Esophagus squamous epithelium (tissue), 5 donors: ENCODE data around the gene CCNY. TPM values are rescaled to one million over a fixed set of nuclear protein-coding genes. Genes with fewer than 3 reads are reported as not detected.

Experiments used
- DNase-seq: peaks from one replicate; lab custom pipeline; 2025; lab: John Stamatoyannopoulos, UW
- H3K27ac ChIP-seq, 4 donors: fragments of 200-600 bp; sonication (generic); one replicate each; pipeline ENCODE4 v1.5.1; 2016 to 2019; ENCODE audit warnings: mild to moderate bottlenecking in 1 of 4
- H3K27me3 ChIP-seq, 4 donors: fragments of 200-600 bp; sonication (generic); 1 replicate in 3 of 4; 2 replicates in 1 of 4; pipeline versions ENCODE4 v1.5.1 to v1.6.0; 2017 to 2021; ENCODE audit warnings: antibody characterized with exemption in 1 of 4
- H3K36me3 ChIP-seq, 3 donors: fragments of 200-600 bp; sonication (generic); one replicate each; pipeline ENCODE4 v1.5.1; 2016 to 2019
- H3K4me1 ChIP-seq, 3 donors: fragments of 200-600 bp; sonication (generic); one replicate each; pipeline ENCODE4 v1.5.1; 2017 to 2019
- H3K4me3 ChIP-seq, 4 donors: fragments of 200-600 bp; sonication (generic); 1 replicate in 3 of 4; 2 replicates in 1 of 4; pipeline ENCODE4 v1.5.1; 2016 to 2019; ENCODE audit warnings: mild to moderate bottlenecking in 2 of 4, moderate library complexity in 1 of 4
- H3K9me3 ChIP-seq, 3 donors: fragments of 200-600 bp; sonication (generic); one replicate each; pipeline ENCODE4 v1.5.1; 2016 to 2019
- POLR2A ChIP-seq, 4 donors: fragments of 450-650 bp; IDR thresholded peaks; one replicate each; pipeline ENCODE4 v1.6.1; 2017; ENCODE audit warnings: antibody characterized with exemption in 4 of 4, mild to moderate bottlenecking in 4 of 4, moderate library complexity in 3 of 4
- WGBS, 2 donors: methylation state at CpG; one replicate each; pipeline ENCODE4 v1.1.5; 2018; 5-methylcytosine and 5-hydroxymethylcytosine counted together
- intact Hi-C: fragments of 100-400 bp; cut with DNase I; formaldehyde crosslinking; loops from one replicate; pipeline ENCODE4 v1.15.0; 2022
- total RNA-seq, 4 donors: library from RNA; depleted of rRNA; stranded (reverse); fragments of >200 nt; gene quantifications; one replicate each; pipeline ENCODE4 v1.1.0, GENCODE V29; 2016
- TF ChIP-seq, protein P1 (sequence below), 6 experiments: fragments of 450-650 bp in 4 of 6; fragments of 200-600 bp in 2 of 6; sonication (generic) in 2 of 6; IDR thresholded peaks; one replicate each; pipeline ENCODE4 v1.5.1; 2016 to 2019; ENCODE audit warnings: antibody characterized with exemption in 6 of 6, mild to moderate bottlenecking in 4 of 6, moderate library complexity in 4 of 6
- donor health status: DM: yes; HTN: yes; CAD: no.

The CCNY gene
- total RNA-seq, 4 donors from 2014 or later: 24.1 to 41.5 (median 30.4) TPM

DNA sequence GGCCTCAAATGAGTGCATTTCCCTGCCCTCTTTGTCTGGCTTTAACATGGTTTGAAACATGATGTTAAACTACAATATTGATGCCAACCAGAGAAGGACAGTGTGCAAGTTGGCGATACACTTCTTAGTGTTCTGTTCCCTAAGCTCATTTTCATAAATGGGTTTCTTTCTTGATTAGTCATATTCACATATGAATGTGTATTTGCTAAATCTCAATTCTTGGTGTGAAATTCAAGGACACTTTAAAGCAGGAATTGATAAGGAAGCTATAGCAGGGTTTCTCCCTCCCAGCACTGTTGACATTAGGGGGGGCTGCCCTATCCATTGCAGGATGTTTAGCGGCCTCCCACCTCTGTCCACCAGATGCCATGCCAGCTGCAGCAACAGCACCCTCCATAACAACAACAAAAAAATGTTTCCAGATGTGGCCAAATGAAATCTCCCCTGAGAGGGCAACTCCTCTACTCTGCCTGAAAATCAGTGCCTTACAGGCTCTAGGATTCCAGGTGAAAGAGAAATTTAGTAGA lies 13.1 kb downstream of the CCNY start:
- 66 to 74% methylated on average over 2 of the region's 2 CpGs for WGBS, 2 donors
- TF ChIP-seq, protein P1, sequence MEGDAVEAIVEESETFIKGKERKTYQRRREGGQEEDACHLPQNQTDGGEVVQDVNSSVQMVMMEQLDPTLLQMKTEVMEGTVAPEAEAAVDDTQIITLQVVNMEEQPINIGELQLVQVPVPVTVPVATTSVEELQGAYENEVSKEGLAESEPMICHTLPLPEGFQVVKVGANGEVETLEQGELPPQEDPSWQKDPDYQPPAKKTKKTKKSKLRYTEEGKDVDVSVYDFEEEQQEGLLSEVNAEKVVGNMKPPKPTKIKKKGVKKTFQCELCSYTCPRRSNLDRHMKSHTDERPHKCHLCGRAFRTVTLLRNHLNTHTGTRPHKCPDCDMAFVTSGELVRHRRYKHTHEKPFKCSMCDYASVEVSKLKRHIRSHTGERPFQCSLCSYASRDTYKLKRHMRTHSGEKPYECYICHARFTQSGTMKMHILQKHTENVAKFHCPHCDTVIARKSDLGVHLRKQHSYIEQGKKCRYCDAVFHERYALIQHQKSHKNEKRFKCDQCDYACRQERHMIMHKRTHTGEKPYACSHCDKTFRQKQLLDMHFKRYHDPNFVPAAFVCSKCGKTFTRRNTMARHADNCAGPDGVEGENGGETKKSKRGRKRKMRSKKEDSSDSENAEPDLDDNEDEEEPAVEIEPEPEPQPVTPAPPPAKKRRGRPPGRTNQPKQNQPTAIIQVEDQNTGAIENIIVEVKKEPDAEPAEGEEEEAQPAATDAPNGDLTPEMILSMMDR (IDR thresholded peaks at IDR 0.05): no peak
- TF ChIP-seq POLR2A (IDR thresholded peaks at IDR 0.05): no peak
- H3K4me1 ChIP-seq: peaks cover 0 to 67% (median 23%) of the 10 kb centered on the region in 3 donors
- no peaks in the 10 kb centered on the region for H3K27me3 ChIP-seq
- H3K36me3 ChIP-seq: no peaks in the 10 kb centered on the region
- H3K4me3 ChIP-seq: no peak overlapping the region
- intact Hi-C loops: no loop called here
- DNase-seq: no peak
- H3K9me3 ChIP-seq: no peaks in the 10 kb centered on the region
- no peak overlapping the region for H3K27ac ChIP-seq

DNA sequence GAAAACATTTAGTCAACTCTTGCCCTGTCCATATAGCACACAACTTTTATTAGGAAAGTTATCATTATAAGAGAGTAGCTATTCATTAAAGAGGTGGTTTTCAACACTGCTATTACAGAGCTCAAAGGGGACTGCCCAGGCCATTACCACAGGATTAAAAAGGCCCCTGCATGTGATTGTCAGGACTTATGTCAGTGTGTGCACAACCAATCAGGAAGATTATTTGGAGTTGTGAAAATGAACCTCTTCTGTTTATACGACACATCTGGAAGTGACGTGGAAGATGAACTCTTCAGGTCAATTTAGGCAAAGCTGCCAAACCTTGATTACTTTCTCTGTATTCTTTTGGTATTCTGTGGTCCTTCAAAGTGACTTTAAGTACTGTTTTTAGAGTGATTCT lies 14.7 kb downstream of the CCNY start:
- no peak overlapping the region for H3K4me3 ChIP-seq
- no peak for TF ChIP-seq POLR2A (IDR thresholded peaks at IDR 0.05)
- TF ChIP-seq, protein P1 (IDR thresholded peaks at IDR 0.05): no peak
- H3K27ac ChIP-seq: no peak overlapping the region
- peaks cover 0 to 72% (median 17%) of the 10 kb centered on the region in 3 donors for H3K4me1 ChIP-seq
- no peaks in the 10 kb centered on the region for H3K36me3 ChIP-seq
- 71 to 75% methylated on average over 2 of the region's 2 CpGs for WGBS, 2 donors
- no peaks in the 10 kb centered on the region for H3K27me3 ChIP-seq
- H3K9me3 ChIP-seq: no peaks in the 10 kb centered on the region
- intact Hi-C loops: no loop called here
- no peak for DNase-seq

DNA sequence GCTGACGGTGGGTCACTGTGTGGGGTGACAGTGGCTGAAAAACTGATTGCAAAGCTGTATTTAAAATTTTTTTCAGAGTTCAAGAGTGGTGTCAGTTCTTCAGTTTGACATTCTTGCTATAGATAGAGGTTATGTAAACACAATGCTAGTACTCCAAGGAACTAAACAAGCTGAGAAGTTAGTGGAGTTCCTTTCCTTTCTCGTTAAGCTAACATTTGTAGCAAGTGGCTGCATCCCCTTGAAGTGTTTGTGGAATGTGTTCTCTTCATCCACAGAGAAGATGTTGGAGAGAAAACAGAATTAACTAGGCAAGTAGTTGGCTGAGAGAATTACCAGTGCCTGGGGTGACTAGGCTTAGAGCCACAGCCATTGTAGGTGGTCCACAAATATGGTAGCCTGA lies 15.8 kb downstream of the CCNY start:
- no peak for DNase-seq
- no peak for TF ChIP-seq POLR2A (IDR thresholded peaks at IDR 0.05)
- TF ChIP-seq, protein P1 (IDR thresholded peaks at IDR 0.05): no peak
- H3K9me3 ChIP-seq: no peaks in the 10 kb centered on the region
- intact Hi-C loops: no loop called here
- H3K4me1 ChIP-seq: peaks cover 0 to 72% (median 14%) of the 10 kb centered on the region in 3 donors
- H3K27ac ChIP-seq: no peak overlapping the region
- H3K4me3 ChIP-seq: no peak overlapping the region
- WGBS, 2 donors: 69 to 80% methylated on average over 2 of the region's 2 CpGs
- no peaks in the 10 kb centered on the region for H3K27me3 ChIP-seq
- H3K36me3 ChIP-seq: no peaks in the 10 kb centered on the region

DNA sequence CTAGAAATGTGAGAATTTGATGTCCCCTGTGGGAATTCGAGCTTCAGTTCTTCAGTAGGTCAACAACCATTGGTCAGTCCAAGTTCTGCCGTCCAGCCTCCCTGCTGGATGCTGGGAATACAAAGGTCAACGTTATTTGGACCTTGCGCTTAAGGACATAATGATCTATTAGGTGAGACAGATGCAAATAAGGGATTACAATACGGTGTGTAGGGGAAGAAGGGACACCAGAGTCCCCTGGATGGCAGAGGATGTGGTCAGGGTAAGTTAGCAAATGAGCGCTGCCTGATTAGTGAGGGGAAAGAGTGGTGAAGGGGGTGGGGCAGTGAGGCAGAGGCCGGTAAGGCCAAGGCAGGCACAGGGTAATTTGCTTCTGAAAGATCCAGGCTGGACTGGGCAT lies 16.2 kb downstream of the CCNY start:
- TF ChIP-seq, protein P1 (IDR thresholded peaks at IDR 0.05): no peak
- TF ChIP-seq POLR2A (IDR thresholded peaks at IDR 0.05): no peak
- Histone ChIP-seq H3K27ac (no peak overlapping the region), H3K9me3 (no peaks in the 10 kb centered on the region), H3K36me3 (no peaks in the 10 kb centered on the region), H3K4me1 (peaks cover 0 to 70% (median 10%) of the 10 kb centered on the region in 3 donors), H3K27me3 (no peaks in the 10 kb centered on the region), H3K4me3 (no peak overlapping the region)
- DNase-seq: no peak
- 72 to 76% methylated on average over 7 of the region's 7 CpGs for WGBS, 2 donors
- intact Hi-C loops: no loop called here

DNA sequence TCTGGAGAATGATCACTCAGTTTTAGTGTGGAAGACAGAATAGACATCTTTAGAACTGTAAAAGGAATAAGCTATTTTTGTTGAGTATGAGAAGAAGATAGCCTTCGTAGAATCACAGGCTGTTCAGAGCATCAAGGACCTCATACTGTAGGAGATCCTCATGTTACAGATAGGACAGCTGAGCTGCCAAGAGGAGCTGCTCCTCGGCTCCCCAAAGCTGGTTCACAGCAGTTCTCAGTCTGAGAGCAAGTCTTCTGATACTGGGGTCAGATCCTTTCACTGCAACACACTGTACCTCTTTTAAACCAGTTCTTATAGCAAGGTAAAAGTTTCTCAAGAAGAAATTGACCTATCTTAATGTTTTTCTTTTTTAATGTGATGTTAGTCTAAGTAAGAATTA lies 17.1 kb downstream of the CCNY start:
- WGBS, 2 donors: 74 to 75% methylated on average over 2 of the region's 2 CpGs
- H3K36me3 ChIP-seq: no peaks in the 10 kb centered on the region
- TF ChIP-seq, protein P1 (IDR thresholded peaks at IDR 0.05): no peak
- TF ChIP-seq POLR2A (IDR thresholded peaks at IDR 0.05): no peak
- H3K27me3 ChIP-seq: no peaks in the 10 kb centered on the region
- no peak overlapping the region for H3K27ac ChIP-seq
- DNase-seq: no peak
- H3K9me3 ChIP-seq: no peaks in the 10 kb centered on the region
- peaks cover 0 to 75% (median 10%) of the 10 kb centered on the region in 3 donors for H3K4me1 ChIP-seq
- intact Hi-C loops: no loop called here
- H3K4me3 ChIP-seq: no peak overlapping the region
